ENCODE data around the gene POTEH. TPM values are rescaled to one million over a fixed set of nuclear protein-coding genes. Genes with fewer than 3 reads are reported as not detected.
"Not testable (repeated sequence)": the region's sequence is repeated elsewhere in the genome, so short reads cannot be mapped to it uniquely, and the experiment has no call there.

The POTEH gene
- total RNA-seq, 1 experiment from 2014 or later, result not detected

DNA sequence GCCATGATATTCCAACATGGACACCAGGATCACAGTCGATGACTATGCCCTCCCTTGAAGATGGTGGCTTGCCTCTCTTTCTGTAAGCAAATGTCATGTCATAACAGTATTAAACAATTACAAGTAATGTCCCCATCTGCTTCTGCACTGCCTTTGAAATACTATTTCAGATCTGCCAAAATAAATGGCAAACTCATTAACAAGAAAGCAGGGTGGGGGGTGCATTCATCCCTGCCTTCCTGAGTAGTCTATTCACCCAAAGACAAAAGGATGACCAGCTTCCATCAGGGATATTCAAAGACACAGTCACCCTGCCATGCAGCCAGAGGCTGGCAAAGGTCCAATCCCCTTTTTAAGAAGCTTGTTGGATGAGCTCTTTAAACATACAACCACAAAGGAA is 73.7 kb downstream of the POTEH start:
- BruUV-seq (replicated peaks); intact Hi-C loops (cut with micrococcal nuclease); H3K4me3 ChIP-seq (replicated peaks in 1 of 2; ENCODE audit: low read depth in 1 of 2, low read length in 2 of 2); H3K9me3 ChIP-seq (ENCODE audit: control insufficient read depth in 1 of 2, insufficient read depth in 1 of 2, low read depth in 1 of 2, low read length in 2 of 2); H3K27me3 ChIP-seq (ENCODE audit: insufficient read depth, low read length); H2AFZ ChIP-seq (ENCODE audit: low read depth, low read length, poor library complexity, severe bottlenecking); H3K4me1 ChIP-seq (ENCODE audit: control insufficient read depth in 1 of 2, insufficient read depth in 2 of 2, low read length in 2 of 2); RAD21 ChIA-PET (ENCODE audit: low non-redundant PET in 1 of 2, low total read pairs in 2 of 2, uncharacterized antibody in 2 of 2, unreplicated experiment in 2 of 2); H3K9ac ChIP-seq (ENCODE audit: low read length); H3K36me3 ChIP-seq (ENCODE audit: control insufficient read depth in 1 of 2, insufficient read depth in 2 of 2, low read length in 2 of 2); DNase-seq (ENCODE audit: low read depth, low spot score); H4K20me1 ChIP-seq (ENCODE audit: insufficient read depth); H3K9me2 ChIP-seq (ENCODE audit: insufficient read depth); POLR2A ChIA-PET; H3K27ac ChIP-seq (ENCODE audit: low read depth, low read length); H3K4me2 ChIP-seq (ENCODE audit: low read length); ATAC-seq; H3K79me2 ChIP-seq (ENCODE audit: insufficient read depth, low read length); CTCF ChIA-PET: not testable (repeated sequence)

Other genes starting within 250 kb of the POTEH start
- gene OR11H1, start 161.8 kb upstream of the POTEH start, total RNA-seq (2021; ENCODE audit: unreplicated experiment), result not detected

Measured in HCT116 (cell line).